DMS79 treated with DMSO at 0.1 percent for 48 hours (cell line): ENCODE measurements around the gene DNAH8.

Experiments
- DNase-seq: peaks from one replicate; lab custom pipeline; 2025; lab: John Stamatoyannopoulos, UW

The DNAH8 gene

DNA sequence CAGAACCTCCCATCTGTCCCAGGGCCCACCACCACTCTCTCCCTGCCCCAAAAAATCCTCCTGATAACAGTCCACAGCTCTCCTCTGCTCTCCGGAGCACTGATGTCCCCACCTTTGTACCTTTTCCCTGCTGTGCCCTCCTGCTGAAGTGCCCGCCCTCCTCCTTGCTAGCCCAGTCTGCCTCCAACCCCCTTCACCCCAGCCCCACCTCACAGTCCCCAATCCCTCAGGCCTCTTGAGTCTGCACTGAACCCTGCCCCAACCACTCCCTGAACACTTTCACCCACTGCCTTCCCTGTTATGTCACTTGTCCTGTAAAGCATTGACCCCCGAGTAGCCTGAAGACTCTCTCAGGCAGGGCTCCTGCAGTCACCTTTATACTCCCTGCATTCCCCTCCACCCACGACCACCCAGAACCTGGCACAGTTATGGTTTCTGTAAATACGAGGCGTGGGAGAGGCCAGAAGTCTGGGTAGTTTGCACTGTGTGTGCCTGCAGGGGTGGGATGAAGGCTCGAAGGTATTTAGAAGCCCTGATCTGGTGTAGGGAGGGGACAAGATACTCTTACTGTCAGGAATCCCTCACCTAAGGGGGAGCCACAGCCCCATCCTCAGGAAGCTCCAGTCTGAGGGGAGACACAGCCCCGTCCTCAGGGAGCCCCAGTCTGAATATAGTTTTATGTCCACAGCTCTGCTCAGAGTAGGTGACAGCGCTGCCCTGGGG is 338.9 kb downstream of the DNAH8 start:
- DNase-seq, result no peak

DNA sequence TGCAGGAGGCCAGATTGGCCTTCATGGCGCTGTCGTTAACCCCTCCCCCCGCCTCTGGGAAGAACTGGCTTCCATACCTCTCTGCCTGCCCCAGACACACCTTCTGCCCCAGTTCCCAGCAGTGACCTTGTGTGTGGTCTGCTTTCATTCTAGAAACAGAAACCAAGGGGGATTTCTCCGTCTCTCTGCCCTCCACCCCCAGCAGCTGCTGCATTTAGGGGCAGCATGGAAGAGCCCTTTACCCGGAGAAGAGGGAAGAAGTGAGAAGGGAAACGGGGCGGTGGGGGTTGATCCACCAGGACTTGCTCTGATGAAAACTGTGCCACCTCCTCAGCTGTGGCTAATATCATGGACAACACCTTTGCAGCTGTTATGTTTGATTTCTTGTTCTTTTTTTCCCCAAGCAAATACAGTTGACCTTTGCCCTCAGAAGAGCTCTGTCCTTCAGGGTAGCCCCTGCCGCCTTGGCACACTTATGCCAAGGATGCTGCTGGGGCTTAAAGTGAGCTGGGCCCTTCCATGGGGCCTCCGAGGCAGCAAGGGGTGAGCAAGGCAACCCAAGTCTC is 339.5 kb downstream of the DNAH8 start:
- no peak for DNase-seq

DNA sequence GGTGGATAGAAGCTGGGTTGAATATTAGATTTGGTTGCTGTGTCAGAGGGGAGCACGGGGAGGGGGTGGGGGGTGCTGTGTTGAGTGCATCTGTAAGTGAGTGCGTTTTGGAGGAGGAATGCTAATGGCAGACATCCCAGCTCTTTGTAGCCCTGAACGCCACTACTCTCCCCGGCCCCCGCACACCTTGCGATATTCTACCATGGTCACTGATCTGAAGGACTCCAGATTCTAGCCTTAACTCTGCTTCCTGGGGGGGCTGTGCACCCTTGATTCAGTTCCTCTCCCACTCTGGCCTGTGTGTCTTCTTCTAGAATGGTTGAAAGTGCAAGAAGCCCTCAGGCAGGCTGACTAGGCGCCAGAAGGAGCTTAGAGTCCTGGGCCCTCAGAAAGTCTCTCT is 340.6 kb downstream of the DNAH8 start:
- DNase-seq, result no peak

DNA sequence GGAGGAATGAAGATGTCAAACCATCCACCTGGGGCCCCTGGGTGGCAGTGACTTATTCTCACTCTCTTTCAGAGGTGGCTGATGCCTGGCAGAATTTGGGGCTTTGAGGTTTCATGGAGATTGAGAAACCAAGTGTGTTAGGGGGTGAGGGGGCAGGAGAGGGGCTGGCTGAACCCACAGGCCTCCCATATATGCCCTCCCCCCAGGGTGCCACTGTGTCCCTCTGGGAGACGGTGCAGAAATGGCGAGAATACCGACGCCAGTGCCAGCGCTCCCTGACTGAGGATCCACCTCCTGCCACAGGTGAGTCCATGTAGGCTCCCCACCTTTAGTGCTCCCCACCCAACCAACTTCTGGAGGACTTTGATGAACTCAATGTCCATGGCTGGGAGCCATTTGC is 341.1 kb downstream of the DNAH8 start:
- DNase-seq, result no peak

DNA sequence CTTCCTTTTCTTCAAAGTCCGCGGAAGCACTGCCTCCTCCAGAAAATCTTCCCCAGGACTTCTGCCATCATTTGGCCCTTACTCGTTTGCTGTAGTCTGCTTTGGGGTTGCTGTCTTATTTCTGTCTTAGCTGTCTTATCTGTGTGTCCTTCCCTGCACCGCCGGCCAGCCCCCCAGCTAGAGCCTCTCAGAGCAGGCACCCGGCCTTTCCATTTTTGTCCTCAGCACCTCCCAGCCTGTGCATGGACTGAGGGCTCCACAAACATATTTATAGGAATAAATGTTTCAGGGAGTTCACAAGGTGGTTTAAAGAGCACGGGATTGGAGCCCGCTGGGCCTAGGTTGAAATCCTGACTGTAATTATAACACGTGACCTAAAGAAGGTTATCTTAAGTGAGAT is 341.6 kb downstream of the DNAH8 start:
- DNase-seq, result no peak

DNA sequence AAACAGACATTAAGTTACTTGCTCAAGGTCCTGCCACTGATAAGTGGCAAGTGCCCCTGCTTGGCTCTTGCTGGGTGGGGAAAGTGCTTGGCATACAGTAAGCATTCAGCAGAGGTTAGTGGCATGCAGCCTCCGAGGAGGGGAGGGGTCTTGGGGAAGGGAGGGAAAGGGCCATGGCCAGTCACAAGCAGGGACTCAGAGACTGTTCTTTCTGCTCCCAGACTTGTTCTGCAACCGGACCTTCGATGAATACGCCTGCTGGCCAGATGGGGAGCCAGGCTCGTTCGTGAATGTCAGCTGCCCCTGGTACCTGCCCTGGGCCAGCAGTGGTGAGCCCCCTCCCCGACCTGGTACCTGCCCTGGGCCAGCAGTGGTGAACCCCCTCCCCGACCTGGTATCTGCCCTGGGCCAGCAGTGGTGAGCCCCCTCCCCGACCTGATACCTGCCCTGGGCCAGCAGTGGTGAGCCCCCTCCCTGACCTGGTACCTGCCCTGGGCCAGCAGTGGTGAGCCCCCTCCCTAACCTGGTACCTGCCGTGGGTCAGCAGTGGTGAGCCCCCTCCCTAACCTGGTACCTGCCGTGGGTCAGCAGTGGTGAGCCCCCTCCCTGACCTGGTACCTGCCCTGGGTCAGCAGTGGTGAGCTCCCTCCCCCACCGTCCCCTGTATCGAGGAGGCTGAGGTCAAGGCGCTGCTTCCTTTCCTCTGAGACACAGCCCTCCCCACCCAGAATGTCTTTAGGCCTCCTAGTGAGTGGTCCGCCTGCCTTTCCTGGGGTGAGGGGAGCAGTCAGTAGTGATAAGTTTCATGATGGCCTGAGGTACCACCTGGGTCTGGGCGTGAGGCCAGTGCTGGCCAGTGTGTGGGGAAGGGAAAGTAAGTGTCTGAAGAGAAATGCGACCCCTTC is 342.4 kb downstream of the DNAH8 start:
- no peak for DNase-seq

DNA sequence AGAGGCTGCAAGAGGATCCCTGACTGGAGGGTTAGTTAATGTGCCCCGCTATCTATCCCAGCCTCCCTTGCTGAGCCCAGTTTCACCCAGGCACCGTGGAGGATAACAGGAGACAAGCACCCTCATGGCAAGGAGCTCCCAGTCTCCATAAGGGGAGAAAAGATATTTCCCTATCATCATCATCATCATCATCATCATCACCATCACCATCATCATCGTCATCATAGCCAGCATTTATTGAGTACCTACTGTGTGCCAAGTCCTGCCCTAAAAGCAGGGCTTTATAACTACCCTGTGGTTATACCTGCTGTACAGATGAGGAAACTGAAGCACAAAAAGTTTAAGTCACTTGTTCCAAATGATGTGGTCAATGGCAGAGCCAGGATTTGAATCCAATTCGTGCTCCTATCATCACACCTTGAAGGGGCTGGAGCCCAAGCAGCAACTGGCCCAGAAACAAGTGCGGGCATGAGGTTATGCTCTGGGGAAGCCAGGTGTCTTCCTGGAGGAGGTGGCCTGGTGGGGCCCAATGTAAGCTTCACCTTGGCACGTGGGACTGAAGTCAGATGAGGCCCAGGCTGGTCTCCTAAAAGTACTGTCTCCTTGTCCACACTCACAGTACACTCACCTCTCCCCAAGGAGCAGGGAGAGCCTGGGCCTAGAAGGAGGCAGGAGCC is 343.5 kb downstream of the DNAH8 start:
- DNase-seq, result no peak

DNA sequence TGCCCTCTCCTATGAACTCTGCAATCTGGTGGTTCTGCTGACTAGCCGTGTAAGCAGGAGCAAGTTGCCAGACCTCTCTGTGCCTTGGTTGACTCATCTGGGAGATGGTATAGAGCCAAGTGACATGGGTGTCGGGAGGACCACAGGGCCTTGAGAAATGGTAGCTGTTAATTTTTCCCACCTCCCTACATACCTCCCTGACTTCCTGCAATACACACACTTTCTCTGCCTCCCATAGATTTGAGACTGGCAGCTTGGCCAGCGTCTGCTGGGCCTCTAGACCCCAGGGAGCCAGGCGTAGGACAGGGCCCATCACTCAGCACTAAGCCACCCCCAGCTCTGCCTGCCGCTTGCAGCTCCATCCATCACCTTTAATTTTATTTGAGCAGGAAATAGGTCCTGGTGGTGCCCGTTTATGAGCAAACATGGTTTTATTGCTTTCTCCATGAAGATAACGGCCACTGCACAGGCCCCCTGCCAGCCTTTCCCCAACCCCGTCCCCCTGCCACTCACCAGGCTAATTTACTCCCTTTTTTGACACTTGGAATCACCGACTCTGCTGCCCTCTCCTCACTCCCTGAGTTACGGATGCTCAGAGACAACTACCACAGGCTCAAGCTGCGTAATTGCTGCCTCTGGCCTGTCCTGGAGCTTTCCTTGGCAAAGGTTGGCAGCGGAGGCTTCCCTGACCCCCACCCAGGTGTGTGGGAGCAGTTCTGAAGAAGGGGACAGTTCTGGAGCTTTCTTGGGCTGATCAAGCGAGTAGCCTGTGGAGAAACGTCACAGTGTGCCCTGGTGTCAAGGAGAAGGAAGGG is 344.6 kb downstream of the DNAH8 start:
- no peak for DNase-seq

DNA sequence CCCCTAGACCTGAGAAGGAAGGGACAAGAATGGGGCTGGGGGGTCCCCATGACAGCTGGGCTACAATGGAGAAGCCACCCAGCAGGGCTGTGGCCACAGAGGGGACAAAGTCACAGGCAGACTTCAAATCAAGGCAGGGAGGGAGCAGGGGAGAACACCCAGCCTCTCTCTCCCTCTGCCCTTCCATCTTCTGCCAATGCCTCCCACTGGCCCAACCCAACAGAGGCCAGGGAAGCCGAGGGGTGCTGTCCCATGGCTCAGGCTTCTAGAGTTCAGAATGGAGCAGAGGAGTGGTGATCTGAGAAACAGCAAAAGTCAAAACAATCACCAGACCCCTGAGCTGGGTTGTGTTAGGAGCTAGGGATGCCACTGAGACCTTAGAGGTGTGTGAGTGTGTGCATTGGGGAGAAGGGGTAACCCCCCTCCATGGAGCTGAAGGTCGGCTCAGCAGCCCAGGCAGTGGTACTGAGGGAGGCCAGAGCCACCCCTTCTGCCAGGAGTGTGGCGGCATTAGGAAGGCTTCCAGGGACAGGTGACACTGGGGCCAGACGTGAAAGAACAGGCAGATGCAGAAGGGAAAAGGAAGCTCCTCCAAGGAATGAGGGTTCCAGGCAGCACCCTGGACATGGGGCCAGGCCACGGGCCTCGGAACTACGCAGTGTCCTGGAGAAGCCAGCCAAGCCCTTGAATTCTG is 345.5 kb downstream of the DNAH8 start:
- no peak for DNase-seq

DNA sequence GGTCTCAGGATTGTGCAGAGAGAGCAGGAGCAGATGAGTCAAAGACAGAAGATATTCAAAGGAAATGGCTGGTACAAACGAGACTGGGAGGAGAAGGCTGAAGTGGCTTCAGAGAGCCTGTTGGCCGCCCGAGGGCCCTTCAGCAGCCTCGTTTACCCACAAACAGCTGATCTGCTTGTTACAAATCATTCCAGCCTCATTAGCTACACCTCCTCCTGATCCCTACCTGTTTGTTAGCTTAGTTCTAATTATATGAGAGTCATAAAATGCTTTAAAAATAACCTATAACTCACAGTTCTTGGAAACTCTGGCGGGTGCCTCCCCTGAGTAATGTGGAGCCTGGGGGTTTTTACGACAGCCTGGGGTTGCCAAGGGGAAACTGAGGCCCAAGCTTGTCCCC is 346.1 kb downstream of the DNAH8 start:
- peak; percentile 88 for DNase-seq

DNA sequence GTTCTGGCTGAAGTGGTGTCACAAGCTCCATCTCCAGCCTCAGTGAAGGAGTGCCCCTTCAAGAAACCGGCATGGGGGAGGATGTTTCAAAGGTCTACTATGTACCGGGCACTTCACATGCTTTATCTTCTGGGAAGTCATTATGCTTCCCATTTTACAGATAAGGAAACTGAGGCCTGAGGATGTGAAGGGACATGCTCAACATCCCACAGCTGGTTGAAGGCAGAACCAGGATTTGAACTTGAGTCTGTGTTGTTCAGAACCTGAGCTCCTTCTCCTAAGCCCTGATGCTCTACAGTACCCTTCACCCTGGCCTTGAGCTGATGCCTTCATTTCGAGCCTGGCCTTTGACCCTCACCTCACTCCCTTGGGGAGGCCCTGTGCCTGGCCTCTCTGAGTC is 346.5 kb downstream of the DNAH8 start:
- DNase-seq, result no peak

DNA sequence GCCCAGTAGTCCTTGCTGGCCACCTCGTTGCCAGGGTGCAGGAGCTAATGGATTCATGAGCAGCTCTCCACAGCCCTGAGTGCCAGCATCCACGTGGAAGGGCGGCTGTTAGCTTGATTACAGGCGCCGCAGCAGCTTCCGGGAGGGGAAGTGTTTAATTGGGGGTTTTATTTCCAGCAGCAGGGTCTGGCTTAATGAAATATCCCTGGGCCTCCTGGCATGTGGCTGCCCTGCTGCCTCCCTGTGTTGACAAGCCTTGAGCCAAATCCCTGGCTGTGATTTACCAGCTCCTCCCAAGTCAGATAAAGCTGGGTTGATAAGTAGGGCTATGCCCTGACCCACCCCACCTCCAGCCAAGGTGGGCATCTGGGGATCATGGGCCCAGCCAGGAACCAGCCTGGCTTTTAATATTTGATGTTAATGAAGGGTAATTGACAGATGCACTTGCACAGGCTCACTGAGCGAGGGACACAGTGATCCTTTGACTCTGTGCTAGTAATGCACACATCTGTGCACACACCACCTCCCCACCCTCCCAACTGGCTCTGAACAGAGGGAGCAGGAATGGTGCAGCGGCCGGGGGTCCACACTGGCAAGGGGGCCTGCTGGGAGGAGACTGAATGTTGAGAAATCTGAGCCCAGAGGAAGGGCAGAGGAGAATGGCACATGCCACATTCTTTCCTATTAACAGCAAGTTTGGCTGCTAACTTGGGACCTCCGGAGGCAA is 347.1 kb downstream of the DNAH8 start:
- no peak for DNase-seq

DNA sequence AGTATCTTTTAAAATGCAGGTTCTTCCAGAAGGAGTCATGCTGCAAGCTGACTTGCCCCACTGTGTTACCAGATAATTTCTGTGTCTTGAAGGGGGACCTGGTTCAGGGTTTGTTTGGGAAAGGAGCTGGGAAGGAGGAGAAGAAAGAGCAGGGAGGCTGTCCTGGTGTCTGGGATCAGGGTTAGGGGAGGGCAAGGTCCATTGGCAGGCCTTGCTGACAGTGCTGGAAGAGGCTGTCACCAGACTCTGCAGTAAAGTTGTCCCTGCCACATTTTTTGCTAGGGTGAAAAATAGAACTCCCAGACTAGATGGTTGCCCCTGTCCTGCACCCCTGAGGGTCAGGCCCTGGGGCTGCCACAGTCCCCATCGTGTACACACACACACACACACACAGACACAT is 348.4 kb downstream of the DNAH8 start:
- DNase-seq, result no peak

DNA sequence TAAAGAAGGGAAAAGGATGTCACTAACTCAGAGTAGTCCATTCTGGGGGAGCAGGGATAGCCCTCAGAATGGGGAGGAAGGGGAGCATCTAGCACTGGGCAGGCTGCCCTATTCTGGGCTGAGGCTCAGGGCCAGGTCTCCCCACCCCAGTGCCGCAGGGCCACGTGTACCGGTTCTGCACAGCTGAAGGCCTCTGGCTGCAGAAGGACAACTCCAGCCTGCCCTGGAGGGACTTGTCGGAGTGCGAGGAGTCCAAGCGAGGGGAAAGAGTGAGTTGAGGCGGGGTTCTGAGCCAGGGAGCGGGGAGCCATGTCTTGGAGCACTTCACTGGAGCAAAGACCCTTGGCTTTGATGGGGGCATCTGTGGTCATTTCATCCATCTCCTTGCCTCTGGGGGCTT is 350.4 kb downstream of the DNAH8 start:
- DNase-seq, result no peak

DNA sequence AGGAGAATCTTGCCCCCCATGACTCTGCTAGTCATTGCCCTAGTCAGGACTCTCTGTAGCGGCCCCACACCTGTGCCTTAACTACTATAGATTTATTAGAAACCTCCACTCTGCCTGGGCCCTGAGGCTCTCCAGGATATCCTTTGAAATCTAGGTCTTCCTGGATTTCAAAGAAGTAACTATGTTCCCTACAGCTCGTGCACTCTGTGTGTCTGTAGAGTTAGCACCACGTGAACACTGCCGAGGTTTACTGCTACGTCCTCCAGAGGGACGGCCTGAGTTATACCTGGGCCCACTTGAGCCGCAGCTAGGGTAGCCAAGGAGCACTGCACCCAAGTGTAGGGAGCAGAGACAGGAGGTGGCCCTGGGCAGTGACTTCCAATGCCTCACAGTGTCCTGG is 353.3 kb downstream of the DNAH8 start:
- DNase-seq, result no peak

DNA sequence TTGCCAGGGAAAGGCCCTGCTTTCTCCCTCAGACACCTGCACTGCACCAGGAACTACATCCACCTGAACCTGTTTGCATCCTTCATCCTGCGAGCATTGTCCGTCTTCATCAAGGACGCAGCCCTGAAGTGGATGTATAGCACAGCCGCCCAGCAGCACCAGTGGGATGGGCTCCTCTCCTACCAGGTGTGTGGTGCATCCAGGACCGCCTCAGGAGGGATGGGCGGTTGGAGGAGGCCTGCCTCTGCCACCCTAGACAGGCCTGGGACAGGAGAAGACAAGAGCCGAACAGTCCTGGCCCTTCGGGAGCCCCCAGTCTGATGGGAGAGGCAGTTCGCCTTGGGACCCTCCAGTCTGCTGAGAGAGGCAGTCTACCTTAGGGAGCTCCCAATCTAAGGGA is 357.7 kb downstream of the DNAH8 start:
- no peak for DNase-seq

DNA sequence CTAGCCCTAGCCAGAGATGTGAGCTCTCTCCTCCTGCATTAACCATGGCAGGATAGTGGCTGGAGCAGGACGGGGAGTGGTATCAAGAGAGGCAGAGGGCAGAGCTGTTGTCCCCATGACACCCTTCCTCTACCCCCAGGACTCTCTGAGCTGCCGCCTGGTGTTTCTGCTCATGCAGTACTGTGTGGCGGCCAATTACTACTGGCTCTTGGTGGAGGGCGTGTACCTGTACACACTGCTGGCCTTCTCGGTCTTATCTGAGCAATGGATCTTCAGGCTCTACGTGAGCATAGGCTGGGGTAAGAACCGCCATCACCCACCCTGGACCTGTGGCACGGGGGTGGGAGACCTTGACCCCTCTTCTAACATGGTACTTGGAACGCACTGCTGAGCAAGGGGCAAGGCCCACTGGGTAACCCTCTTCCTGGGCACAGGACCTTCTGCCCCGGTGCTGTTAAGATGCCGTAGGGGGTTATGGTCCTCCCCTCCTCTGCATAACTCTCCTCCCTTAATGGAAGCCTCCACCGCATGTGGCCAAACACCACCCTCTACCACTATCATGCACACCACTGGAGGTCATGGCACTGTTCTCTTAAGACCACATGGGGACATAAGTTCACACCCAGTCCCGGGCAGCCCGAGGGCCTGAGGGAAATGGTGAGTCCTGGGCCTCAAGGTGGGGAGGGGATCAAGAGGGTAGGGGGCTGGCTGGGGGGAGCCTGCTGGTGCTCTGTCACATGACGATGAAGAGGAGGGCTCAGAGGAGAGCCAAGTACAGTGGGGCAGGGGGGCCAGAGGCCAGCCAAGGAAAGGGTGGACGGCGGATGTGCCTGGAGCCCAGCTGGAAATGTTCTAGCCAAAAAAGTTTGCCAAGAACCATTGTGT is 358.6 kb downstream of the DNAH8 start:
- no peak for DNase-seq

DNA sequence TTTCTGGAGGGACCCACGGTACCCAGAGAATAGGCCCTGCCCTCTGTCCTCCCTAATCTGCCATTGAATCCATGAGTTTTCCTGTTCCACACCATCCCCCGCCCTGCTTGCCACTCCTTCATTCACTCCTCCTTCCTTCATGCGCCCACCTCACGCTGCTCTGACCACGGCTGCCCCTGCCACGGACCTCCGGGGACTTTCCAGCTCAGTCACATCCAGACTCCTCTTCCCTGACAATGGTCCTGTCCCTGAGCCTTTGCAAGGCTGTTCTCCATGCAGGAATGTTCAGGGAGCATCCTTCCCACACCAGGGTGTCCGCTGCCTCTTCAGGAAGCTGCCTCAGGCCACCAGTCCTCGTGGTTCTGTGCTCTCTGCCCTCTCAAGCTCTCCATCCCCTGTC is 359.4 kb downstream of the DNAH8 start:
- no peak for DNase-seq

DNA sequence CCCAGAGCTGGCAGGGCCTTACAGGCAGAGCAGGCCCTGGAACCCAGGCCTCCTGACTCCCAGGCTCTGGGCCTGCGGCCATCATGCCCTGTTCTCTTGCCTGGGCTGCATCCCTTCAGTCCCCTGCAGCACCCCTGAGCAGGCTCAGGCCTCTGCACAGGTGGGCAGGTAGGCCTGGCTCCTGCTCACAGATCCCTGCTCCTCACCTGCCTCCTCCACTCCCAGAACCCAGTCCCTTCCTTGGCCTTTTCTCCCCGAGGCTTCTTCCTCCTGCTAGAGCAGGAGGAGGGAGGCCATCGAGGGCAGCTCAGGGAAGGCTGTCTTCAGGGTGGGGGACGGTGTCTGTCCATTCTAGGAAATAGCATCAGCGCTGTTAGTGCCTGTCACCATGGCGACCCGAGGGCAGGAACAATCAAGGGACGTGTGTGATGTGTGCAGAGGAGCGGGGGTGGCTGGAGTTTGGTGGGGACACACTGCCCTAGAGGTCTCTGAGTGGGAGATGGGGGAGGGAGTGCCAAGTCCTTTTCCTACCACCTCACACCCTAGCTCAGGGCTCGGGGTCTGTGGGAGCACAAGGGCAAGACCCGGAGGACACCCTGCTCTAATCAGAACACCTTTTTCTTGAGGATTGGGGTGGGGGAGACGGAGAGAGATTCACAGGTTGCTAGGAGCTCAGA is 360.0 kb downstream of the DNAH8 start:
- no peak for DNase-seq
